ENCODE results near the gene DOK6. TPM values are rescaled to one million over a fixed set of nuclear protein-coding genes. Genes with fewer than 3 reads are reported as not detected.

The DOK6 gene
- total and polyA plus RNA-seq, 2 experiments from 2014 or later: 0.29 to 0.42 TPM

DNA sequence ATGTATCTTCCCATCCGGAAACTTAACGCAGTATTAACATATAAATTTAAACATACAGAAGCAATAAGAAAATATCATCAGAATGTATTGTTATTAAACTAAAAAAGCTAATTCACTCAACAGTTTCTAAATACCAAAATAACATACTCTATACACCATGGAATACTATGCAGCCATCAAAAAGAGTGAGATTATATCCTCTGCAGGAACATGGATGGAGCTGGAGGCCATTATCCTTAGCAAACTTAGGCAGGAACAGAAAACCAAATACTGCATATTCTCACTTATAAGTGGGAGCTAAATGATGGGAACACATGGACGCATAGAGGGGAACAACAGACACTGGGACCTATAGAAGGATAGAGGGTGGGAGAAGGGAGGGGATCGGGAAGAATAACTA is 419.9 kb downstream of the DOK6 start (continued):
- TF ChIP-seq ZNF114 (CRISPR knock-in tag; IDR thresholded peaks at IDR 0.05): no peak
- no peak for TF ChIP-seq EZH2phosphoT487 (IDR thresholded peaks at IDR 0.05; ENCODE audit: unreplicated experiment)
- TF ChIP-seq, protein P1, sequence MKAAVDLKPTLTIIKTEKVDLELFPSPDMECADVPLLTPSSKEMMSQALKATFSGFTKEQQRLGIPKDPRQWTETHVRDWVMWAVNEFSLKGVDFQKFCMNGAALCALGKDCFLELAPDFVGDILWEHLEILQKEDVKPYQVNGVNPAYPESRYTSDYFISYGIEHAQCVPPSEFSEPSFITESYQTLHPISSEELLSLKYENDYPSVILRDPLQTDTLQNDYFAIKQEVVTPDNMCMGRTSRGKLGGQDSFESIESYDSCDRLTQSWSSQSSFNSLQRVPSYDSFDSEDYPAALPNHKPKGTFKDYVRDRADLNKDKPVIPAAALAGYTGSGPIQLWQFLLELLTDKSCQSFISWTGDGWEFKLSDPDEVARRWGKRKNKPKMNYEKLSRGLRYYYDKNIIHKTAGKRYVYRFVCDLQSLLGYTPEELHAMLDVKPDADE (IDR thresholded peaks at IDR 0.05): no peak
- no peak for TF ChIP-seq POLR2AphosphoS5 (IDR thresholded peaks at IDR 0.05; ENCODE audit: low read depth)
- TF ChIP-seq JUNB (IDR thresholded peaks at IDR 0.05; ENCODE audit: unreplicated experiment): no peak
- TF ChIP-seq NANOG (IDR thresholded peaks at IDR 0.05; ENCODE audit: borderline replicate concordance): no peak
- TF ChIP-seq EZH2 (IDR thresholded peaks at IDR 0.05; ENCODE audit: low read depth, unreplicated experiment): no peak
- no peak for TF ChIP-seq CREB1 (CRISPR knock-in tag; IDR thresholded peaks at IDR 0.05; ENCODE audit: low read depth)
- no peak for TF ChIP-seq STAT1 (IDR thresholded peaks at IDR 0.05; ENCODE audit: unreplicated experiment)

DNA sequence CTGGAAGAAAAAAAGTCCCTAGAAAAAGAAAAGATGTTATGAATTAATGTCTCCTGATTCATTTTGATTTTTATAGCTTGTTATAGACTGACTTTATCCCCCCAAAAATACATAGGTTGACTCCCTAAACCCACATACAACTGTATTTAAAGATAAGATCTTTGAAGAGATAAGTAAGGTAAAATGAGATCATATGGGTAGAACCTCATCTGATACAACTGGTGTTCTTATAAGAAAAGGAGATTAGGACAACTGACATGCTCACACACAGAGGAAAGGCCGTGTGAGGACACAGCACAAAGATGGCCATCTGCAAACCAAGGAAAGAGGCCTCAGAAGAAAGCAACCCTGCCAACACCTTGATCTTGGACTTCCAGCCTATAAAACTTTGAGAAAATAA is 429.5 kb downstream of the DOK6 start:
- no peak overlapping the region for H3K27ac Mint-ChIP-seq
- 0 out of 2 replicates have a peak, but pooled peaks cover 7% of the 10 kb centered on the region for H3K9me2 ChIP-seq (ENCODE audit: insufficient read depth)
- H3K27ac ChIP-seq (ENCODE audit: low read depth): no peak overlapping the region
- no peak overlapping the region for H3K4me3 ChIP-seq
- H3K4me3 Mint-ChIP-seq: no peak overlapping the region
- H3K36me3 Mint-ChIP-seq (ENCODE audit: low read depth): no peaks in the 10 kb centered on the region
- no peaks in the 10 kb centered on the region for H3K27me3 Mint-ChIP-seq (ENCODE audit: insufficient read depth, low read depth, poor library complexity)
- no peak overlapping the region for H3K4me2 ChIP-seq
- H3K79me2 ChIP-seq (replicated peaks; ENCODE audit: insufficient read depth): no peaks in the 10 kb centered on the region
- H3K9me3 Mint-ChIP-seq: no peaks in the 10 kb centered on the region
- ATAC-seq: no peak
- no peaks in the 10 kb centered on the region for H3K36me3 ChIP-seq (ENCODE audit: insufficient read depth)
- no peak overlapping the region for H2AFZ ChIP-seq
- no peak for DNase-seq (ENCODE audit: low spot score)
- H3K4me1 Mint-ChIP-seq: no peaks in the 10 kb centered on the region
- H4K20me1 ChIP-seq (replicated peaks; ENCODE audit: insufficient read depth): no peaks in the 10 kb centered on the region
- H3K4me1 ChIP-seq (ENCODE audit: insufficient read depth): no peaks in the 10 kb centered on the region
- no peaks in the 10 kb centered on the region for H3F3A ChIP-seq (replicated peaks; ENCODE audit: low read depth)
- no peak for TF ChIP-seq JUNB (IDR thresholded peaks at IDR 0.05; ENCODE audit: unreplicated experiment)
- TF ChIP-seq, protein P2, sequence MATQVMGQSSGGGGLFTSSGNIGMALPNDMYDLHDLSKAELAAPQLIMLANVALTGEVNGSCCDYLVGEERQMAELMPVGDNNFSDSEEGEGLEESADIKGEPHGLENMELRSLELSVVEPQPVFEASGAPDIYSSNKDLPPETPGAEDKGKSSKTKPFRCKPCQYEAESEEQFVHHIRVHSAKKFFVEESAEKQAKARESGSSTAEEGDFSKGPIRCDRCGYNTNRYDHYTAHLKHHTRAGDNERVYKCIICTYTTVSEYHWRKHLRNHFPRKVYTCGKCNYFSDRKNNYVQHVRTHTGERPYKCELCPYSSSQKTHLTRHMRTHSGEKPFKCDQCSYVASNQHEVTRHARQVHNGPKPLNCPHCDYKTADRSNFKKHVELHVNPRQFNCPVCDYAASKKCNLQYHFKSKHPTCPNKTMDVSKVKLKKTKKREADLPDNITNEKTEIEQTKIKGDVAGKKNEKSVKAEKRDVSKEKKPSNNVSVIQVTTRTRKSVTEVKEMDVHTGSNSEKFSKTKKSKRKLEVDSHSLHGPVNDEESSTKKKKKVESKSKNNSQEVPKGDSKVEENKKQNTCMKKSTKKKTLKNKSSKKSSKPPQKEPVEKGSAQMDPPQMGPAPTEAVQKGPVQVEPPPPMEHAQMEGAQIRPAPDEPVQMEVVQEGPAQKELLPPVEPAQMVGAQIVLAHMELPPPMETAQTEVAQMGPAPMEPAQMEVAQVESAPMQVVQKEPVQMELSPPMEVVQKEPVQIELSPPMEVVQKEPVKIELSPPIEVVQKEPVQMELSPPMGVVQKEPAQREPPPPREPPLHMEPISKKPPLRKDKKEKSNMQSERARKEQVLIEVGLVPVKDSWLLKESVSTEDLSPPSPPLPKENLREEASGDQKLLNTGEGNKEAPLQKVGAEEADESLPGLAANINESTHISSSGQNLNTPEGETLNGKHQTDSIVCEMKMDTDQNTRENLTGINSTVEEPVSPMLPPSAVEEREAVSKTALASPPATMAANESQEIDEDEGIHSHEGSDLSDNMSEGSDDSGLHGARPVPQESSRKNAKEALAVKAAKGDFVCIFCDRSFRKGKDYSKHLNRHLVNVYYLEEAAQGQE (IDR thresholded peaks at IDR 0.05; ENCODE audit: unreplicated experiment): no peak
- TF ChIP-seq, protein P1 (IDR thresholded peaks at IDR 0.05): no peak
- no peak for TF ChIP-seq STAT1 (IDR thresholded peaks at IDR 0.05; ENCODE audit: unreplicated experiment)
- no peak for TF ChIP-seq POLR2AphosphoS5 (IDR thresholded peaks at IDR 0.05; ENCODE audit: low read depth)
- TF ChIP-seq EZH2 (IDR thresholded peaks at IDR 0.05; ENCODE audit: low read depth, unreplicated experiment): no peak
- no peak for TF ChIP-seq EZH2phosphoT487 (IDR thresholded peaks at IDR 0.05; ENCODE audit: unreplicated experiment)
- TF ChIP-seq, protein P3, sequence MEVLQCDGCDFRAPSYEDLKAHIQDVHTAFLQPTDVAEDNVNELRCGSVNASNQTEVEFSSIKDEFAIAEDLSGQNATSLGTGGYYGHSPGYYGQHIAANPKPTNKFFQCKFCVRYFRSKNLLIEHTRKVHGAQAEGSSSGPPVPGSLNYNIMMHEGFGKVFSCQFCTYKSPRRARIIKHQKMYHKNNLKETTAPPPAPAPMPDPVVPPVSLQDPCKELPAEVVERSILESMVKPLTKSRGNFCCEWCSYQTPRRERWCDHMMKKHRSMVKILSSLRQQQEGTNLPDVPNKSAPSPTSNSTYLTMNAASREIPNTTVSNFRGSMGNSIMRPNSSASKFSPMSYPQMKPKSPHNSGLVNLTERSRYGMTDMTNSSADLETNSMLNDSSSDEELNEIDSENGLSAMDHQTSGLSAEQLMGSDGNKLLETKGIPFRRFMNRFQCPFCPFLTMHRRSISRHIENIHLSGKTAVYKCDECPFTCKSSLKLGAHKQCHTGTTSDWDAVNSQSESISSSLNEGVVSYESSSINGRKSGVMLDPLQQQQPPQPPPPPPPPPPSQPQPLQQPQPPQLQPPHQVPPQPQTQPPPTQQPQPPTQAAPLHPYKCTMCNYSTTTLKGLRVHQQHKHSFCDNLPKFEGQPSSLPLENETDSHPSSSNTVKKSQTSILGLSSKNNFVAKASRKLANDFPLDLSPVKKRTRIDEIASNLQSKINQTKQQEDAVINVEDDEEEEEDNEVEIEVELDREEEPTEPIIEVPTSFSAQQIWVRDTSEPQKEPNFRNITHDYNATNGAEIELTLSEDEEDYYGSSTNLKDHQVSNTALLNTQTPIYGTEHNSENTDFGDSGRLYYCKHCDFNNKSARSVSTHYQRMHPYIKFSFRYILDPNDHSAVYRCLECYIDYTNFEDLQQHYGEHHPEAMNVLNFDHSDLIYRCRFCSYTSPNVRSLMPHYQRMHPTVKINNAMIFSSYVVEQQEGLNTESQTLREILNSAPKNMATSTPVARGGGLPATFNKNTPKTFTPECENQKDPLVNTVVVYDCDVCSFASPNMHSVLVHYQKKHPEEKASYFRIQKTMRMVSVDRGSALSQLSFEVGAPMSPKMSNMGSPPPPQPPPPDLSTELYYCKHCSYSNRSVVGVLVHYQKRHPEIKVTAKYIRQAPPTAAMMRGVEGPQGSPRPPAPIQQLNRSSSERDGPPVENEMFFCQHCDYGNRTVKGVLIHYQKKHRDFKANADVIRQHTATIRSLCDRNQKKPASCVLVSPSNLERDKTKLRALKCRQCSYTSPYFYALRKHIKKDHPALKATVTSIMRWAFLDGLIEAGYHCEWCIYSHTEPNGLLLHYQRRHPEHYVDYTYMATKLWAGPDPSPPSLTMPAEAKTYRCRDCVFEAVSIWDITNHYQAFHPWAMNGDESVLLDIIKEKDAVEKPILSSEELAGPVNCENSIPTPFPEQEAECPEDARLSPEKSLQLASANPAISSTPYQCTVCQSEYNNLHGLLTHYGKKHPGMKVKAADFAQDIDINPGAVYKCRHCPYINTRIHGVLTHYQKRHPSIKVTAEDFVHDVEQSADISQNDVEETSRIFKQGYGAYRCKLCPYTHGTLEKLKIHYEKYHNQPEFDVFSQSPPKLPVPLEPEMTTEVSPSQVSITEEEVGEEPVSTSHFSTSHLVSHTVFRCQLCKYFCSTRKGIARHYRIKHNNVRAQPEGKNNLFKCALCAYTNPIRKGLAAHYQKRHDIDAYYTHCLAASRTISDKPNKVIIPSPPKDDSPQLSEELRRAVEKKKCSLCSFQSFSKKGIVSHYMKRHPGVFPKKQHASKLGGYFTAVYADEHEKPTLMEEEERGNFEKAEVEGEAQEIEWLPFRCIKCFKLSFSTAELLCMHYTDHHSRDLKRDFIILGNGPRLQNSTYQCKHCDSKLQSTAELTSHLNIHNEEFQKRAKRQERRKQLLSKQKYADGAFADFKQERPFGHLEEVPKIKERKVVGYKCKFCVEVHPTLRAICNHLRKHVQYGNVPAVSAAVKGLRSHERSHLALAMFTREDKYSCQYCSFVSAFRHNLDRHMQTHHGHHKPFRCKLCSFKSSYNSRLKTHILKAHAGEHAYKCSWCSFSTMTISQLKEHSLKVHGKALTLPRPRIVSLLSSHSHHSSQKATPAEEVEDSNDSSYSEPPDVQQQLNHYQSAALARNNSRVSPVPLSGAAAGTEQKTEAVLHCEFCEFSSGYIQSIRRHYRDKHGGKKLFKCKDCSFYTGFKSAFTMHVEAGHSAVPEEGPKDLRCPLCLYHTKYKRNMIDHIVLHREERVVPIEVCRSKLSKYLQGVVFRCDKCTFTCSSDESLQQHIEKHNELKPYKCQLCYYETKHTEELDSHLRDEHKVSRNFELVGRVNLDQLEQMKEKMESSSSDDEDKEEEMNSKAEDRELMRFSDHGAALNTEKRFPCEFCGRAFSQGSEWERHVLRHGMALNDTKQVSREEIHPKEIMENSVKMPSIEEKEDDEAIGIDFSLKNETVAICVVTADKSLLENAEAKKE (CRISPR knock-in tag; IDR thresholded peaks at IDR 0.05): no peak
- no peak for TF ChIP-seq ZNF331 (CRISPR knock-in tag; IDR thresholded peaks at IDR 0.05; ENCODE audit: low read depth)
- no peaks in the 10 kb centered on the region for H3K27me3 ChIP-seq (ENCODE audit: insufficient read depth)
